GM10266 (cell line): ENCODE measurements around the gene CXCL14.

ENCODE experiments used
- DNase-seq: peaks from one replicate; pipeline ENCODE4 v3.0.0; 2012; ENCODE audit errors: extremely low spot score
- TF ChIP-seq, protein P1 (sequence below): IDR thresholded peaks from 2 replicates; pipeline ENCODE4 v1.5.1; 2012; ENCODE audit warnings: mild to moderate bottlenecking, low read depth; ENCODE audit not compliant: control insufficient read depth, insufficient read depth; ENCODE audit errors: missing control alignments

Gene CXCL14

DNA sequence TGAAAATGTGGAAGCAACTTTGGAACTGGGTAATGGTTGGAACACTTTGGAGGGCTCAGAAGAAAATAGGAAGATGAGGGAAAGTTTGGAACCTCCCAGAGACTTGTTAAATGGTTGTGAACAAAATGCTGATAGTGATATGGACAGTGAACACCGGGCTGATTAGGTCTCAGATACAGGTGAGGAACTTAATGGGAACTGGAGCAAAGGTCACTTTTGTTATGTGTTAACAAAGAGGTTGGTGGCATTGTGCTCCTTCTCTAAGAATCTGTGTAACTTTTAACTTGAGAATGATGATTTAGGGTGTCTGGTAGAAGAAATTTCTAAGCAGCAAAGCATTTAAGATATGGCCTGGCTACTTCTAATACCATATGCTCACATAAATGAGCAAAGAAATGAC, 36.4 kb upstream of the CXCL14 start:
- no peak for DNase-seq
- TF ChIP-seq, protein P1, sequence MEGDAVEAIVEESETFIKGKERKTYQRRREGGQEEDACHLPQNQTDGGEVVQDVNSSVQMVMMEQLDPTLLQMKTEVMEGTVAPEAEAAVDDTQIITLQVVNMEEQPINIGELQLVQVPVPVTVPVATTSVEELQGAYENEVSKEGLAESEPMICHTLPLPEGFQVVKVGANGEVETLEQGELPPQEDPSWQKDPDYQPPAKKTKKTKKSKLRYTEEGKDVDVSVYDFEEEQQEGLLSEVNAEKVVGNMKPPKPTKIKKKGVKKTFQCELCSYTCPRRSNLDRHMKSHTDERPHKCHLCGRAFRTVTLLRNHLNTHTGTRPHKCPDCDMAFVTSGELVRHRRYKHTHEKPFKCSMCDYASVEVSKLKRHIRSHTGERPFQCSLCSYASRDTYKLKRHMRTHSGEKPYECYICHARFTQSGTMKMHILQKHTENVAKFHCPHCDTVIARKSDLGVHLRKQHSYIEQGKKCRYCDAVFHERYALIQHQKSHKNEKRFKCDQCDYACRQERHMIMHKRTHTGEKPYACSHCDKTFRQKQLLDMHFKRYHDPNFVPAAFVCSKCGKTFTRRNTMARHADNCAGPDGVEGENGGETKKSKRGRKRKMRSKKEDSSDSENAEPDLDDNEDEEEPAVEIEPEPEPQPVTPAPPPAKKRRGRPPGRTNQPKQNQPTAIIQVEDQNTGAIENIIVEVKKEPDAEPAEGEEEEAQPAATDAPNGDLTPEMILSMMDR = no peak

DNA sequence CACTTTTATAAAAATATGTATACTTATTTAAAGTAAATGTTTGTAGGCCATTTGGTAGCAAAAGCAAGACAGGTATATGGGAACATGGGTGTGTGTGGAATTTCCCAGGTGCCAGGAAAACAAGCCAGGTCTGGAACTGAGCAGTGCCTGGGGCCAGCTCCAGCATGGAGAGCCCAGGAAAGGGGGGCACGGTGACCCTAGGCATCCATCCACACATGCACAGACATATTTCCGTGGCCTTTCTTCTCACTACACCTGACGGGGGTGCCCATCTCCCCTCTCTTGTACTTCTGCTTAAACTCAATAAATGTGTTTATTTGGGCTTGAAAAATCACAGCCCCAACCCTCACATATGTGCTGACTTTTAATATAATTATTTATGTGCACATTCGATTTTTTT, 31.2 kb upstream of the CXCL14 start:
- no peak for DNase-seq
- TF ChIP-seq, protein P1 = no peak

DNA sequence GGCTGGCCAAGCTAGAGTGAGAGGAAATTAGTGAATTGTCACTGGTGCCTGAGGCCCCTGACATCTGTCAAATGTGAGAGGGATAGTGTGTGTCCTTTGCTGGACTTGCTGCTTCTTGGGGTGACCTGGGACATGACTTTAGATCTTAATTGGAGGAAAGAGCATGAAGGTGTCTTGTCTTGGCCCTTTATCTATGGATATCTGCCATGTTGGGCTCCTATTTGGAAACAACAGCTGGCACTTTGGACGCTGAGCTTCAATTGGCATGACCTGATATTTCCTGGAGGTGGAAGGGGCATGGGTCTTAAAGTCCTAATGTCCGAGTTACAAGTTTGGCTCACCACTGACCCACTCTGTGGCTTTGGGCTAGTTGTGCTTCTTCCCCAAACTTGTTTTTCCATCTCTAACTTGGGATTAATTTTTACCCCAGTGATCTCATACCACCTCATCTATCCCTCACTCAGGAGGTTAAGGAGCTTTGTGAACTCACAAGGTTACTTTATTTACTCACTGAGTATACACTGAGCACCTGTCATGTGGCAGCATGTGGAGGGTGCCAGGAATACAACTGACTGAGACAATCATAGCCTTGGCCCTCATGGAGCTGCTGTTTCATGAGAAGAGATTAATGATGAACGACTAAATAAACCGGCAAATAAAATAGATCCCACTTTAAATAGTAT, 30.1 kb upstream of the CXCL14 start:
- no peak for DNase-seq
- TF ChIP-seq, protein P1 = no peak

DNA sequence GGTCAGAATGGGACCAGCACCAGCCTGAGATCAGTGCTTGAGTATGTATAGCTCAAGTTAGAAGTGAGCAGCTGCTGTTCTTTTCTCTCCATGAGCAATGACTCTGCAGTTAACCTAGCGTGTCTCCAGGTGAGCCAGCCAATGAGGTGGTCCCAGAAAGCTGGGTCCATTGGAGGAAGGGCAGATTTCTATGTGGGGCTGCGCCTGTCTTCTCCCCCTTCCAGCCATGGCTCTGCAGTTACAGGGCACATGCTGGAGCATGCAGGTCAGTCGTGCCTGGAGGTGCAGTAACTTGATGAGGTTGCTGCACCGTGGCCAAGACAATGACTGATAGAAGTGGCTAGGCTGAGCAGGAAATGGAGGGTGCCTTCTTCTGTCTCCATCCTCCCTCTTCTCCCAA, 29.6 kb upstream of the CXCL14 start:
- TF ChIP-seq, protein P1 = no peak
- no peak for DNase-seq

DNA sequence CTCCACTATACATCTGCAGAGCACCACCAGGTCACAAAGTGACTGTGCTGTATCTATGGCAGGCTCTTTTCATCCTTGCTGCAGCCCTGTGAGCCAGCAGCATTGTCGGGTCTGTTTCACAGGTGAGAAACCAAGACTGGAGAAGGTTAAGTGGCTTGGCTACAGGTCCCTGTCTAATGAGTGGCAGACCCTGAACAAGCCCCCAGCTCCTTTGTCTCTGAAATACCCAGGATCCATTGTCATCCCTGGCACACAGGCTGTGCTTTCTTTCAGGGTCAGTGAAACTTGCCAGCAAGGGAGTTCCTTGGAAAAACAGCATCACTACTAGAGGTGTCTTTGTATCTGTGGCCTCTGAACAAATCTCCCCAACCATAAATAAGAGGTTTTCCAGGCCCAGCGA, 27.6 kb upstream of the CXCL14 start:
- no peak for DNase-seq
- TF ChIP-seq, protein P1 = no peak

DNA sequence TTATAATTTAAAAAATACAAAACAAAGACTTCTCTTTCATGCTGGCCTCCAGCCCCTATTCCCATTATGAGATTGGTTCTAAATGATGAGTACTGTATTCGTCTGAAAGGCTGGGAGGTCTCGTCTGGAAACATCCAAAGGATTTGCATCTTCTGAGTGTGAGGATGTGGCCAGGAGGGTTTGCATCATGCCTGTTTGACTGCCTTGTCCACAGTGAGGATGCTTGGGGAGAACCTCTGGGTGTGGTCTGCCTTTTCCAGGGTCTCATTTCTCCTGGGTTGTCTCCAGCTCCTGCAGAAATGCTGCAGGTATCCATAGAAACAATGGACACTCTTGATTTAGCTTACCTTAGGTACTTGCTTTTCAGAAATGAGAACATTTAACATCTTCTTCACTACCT, 26.4 kb upstream of the CXCL14 start:
- TF ChIP-seq, protein P1 = no peak
- DNase-seq = no peak

DNA sequence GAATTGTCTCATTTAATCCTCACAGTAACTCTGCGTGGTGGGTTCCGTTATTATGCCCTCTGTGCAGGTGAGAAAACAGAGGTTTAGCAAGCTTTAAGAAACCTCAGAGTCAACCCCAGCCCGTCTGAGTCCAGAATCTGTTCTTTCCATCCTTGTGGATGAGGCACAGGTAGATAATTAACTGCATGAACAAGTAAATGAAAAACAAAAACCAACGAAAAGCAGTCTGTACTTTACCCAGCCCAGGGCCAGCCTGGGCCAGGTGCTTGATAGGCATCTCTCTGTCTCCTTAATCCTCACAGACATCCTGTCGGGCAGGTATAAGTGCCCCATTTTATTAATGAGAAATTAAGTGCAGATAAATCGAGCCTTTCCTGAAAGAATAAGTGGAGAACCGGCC, 25.3 kb upstream of the CXCL14 start:
- DNase-seq = no peak
- TF ChIP-seq, protein P1 = no peak
